Breast epithelium (tissue), 3 donors: ENCODE data around the gene TSC1.

Experiments
- CTCF ChIP-seq, 3 donors: fragments of 450-650 bp; IDR thresholded peaks; one replicate each; pipeline ENCODE4 v1.5.1; 2016 to 2017; ENCODE audit warnings: antibody characterized with exemption in 3 of 3, mild to moderate bottlenecking in 3 of 3, moderate library complexity in 3 of 3
- POLR2A ChIP-seq: fragments of 450-650 bp; IDR thresholded peaks from one replicate; pipeline ENCODE4 v1.6.1; 2016; ENCODE audit warnings: antibody characterized with exemption, mild to moderate bottlenecking, moderate library complexity
- POLR2AphosphoS5 ChIP-seq, 3 donors: sonication (generic); formaldehyde crosslinking; IDR thresholded peaks; one replicate each; pipeline ENCODE4 v1.6.1; 2017; ENCODE audit warnings: antibody characterized with exemption in 3 of 3

GRCh38 chr9:132973166-132973565 lies 28.8 kb upstream of the TSC1 start:
- TF ChIP-seq CTCF (IDR thresholded peaks at IDR 0.05) (no peak), POLR2AphosphoS5 (IDR thresholded peaks at IDR 0.05) (no peak), POLR2A (no peak)
